GM23338 (cell line): ENCODE measurements around the gene GAB2. TPM values are rescaled to one million over a fixed set of nuclear protein-coding genes. Genes with fewer than 3 reads are reported as not detected.

Experiments
- ATAC-seq: fragments of 200-7000 bp; cut with Tn5 transposase; 3 replicates; pipeline ENCODE4 v1.9.1; 2020
- DNase-seq: peaks from one replicate; pipeline ENCODE4 v3.0.0-alpha.2; 2015; ENCODE audit warnings: low spot score
- H2AFZ ChIP-seq: fragments of 200-600 bp; sonication (generic); 2 replicates; pipeline ENCODE4 v1.8.0; 2016; ENCODE audit warnings: antibody characterized with exemption, mild to moderate bottlenecking, moderate library complexity
- H3F3A ChIP-seq: fragments of 200-600 bp; sonication (generic); replicated peaks from 2 replicates; pipeline ENCODE4 v1.8.0; 2017; ENCODE audit warnings: antibody characterized with exemption, mixed run types, low read depth
- H3K27ac ChIP-seq: fragments of 200-600 bp; sonication (generic); 2 replicates; pipeline ENCODE4 v1.6.1; 2016; ENCODE audit warnings: low read depth
- H3K27me3 ChIP-seq: fragments of 200-600 bp; sonication (generic); 2 replicates; pipeline ENCODE4 v1.8.0; 2016; ENCODE audit warnings: mild to moderate bottlenecking, mixed run types, moderate library complexity; ENCODE audit not compliant: insufficient read depth
- H3K36me3 ChIP-seq: fragments of 200-600 bp; sonication (generic); 2 replicates; pipeline ENCODE4 v1.8.0; 2016; ENCODE audit warnings: mild to moderate bottlenecking; ENCODE audit not compliant: insufficient read depth
- H3K4me1 ChIP-seq: fragments of 200-600 bp; sonication (generic); 2 replicates; pipeline ENCODE4 v1.8.0; 2016; ENCODE audit warnings: mild to moderate bottlenecking, moderate library complexity; ENCODE audit not compliant: insufficient read depth
- H3K4me2 ChIP-seq: fragments of 200-600 bp; sonication (generic); 2 replicates; pipeline ENCODE4 v1.7.1; 2017; ENCODE audit warnings: mixed run types
- H3K4me3 ChIP-seq: fragments of 200-600 bp; sonication (generic); 2 replicates; pipeline ENCODE4 v1.6.1; 2016; ENCODE audit warnings: mixed run types
- H3K79me2 ChIP-seq: fragments of 200-600 bp; sonication (generic); replicated peaks from 2 replicates; pipeline ENCODE4 v1.8.0; 2017; ENCODE audit warnings: mild to moderate bottlenecking; ENCODE audit not compliant: insufficient read depth
- H3K9me2 ChIP-seq: fragments of 200-600 bp; sonication (generic); 2 replicates; pipeline ENCODE4 v1.8.0; 2017; ENCODE audit not compliant: insufficient read depth
- H4K20me1 ChIP-seq: fragments of 200-600 bp; sonication (generic); replicated peaks from 2 replicates; pipeline ENCODE4 v1.8.0; 2017; ENCODE audit warnings: mild to moderate bottlenecking; ENCODE audit not compliant: insufficient read depth
- H3K27ac Mint-ChIP-seq: 2 replicates; pipeline ENCODE4 v1.8.0; 2020; ENCODE audit warnings: inconsistent platforms, mild to moderate bottlenecking, moderate library complexity, mixed read lengths
- H3K27me3 Mint-ChIP-seq: 3 replicates; pipeline ENCODE4 v1.8.0; 2022; ENCODE audit warnings: low read depth, mild to moderate bottlenecking, moderate library complexity, mixed read lengths, inconsistent platforms; ENCODE audit not compliant: insufficient read depth, poor library complexity
- H3K36me3 Mint-ChIP-seq: 3 replicates; pipeline ENCODE4 v1.8.0; 2021; ENCODE audit warnings: low read depth, mild to moderate bottlenecking, inconsistent platforms, moderate library complexity, mixed read lengths
- H3K4me1 Mint-ChIP-seq: 3 replicates; pipeline ENCODE4 v1.8.0; 2020; ENCODE audit warnings: mild to moderate bottlenecking, inconsistent platforms, mixed read lengths
- H3K4me3 Mint-ChIP-seq: 3 replicates; pipeline ENCODE4 v1.8.0; 2021; ENCODE audit warnings: moderate library complexity, mild to moderate bottlenecking, inconsistent platforms, mixed read lengths
- H3K9me3 Mint-ChIP-seq: 3 replicates; pipeline ENCODE4 v1.8.0; 2020; ENCODE audit warnings: moderate library complexity, mild to moderate bottlenecking, inconsistent platforms, mixed read lengths
- CREB1 ChIP-seq: fragments of 250-450 bp; sonication (Bioruptor Pico); IDR thresholded peaks from 2 replicates; pipeline ENCODE4 v1.5.0; 2020; ENCODE audit warnings: low read depth, mild to moderate bottlenecking, moderate library complexity
- CTCF ChIP-seq, 2 experiments: fragments of 200-600 bp in 1 of 2; sonication (generic) in 1 of 2; conservative IDR thresholded peaks; 2 replicates each; pipeline versions ENCODE4 v1.5.1 to v1.6.1; 2016 to 2017; ENCODE audit warnings: antibody characterized with exemption in 2 of 2, low read depth in 2 of 2, mild to moderate bottlenecking in 2 of 2, moderate library complexity in 1 of 2
- ETS1 ChIP-seq: IDR thresholded peaks from 2 replicates; pipeline ENCODE4 v1.6.1; 2016; ENCODE audit warnings: antibody characterized with exemption
- EZH2 ChIP-seq: fragments of 200-600 bp; sonication (generic); IDR thresholded peaks from one replicate; pipeline ENCODE4 v1.8.0; 2017; ENCODE audit warnings: antibody characterized with exemption, mild to moderate bottlenecking, low read depth; ENCODE audit not compliant: unreplicated experiment
- EZH2phosphoT487 ChIP-seq: fragments of 200-600 bp; sonication (generic); IDR thresholded peaks from one replicate; pipeline ENCODE4 v1.8.1; 2018; ENCODE audit warnings: antibody characterized with exemption; ENCODE audit not compliant: unreplicated experiment
- JUNB ChIP-seq: IDR thresholded peaks from one replicate; pipeline ENCODE4 v1.6.1; 2016; ENCODE audit warnings: antibody characterized with exemption; ENCODE audit not compliant: unreplicated experiment
- NANOG ChIP-seq: IDR thresholded peaks from 2 replicates; pipeline ENCODE4 v1.6.1; 2016; ENCODE audit warnings: antibody characterized with exemption, borderline replicate concordance
- POLR2AphosphoS5 ChIP-seq: IDR thresholded peaks from 2 replicates; pipeline ENCODE4 v1.6.1; 2016; ENCODE audit warnings: antibody characterized with exemption, low read depth
- REST ChIP-seq: IDR thresholded peaks from one replicate; pipeline ENCODE4 v1.6.1; 2018; ENCODE audit warnings: antibody characterized with exemption; ENCODE audit not compliant: unreplicated experiment
- STAT1 ChIP-seq: IDR thresholded peaks from one replicate; pipeline ENCODE4 v1.6.1; 2016; ENCODE audit warnings: antibody characterized with exemption; ENCODE audit not compliant: unreplicated experiment
- ZNF114 ChIP-seq: fragments of 250-450 bp; sonication (Bioruptor Pico); IDR thresholded peaks from 2 replicates; pipeline ENCODE4 v1.5.0; 2020; ENCODE audit warnings: mild to moderate bottlenecking, moderate library complexity
- ZNF331 ChIP-seq: fragments of 250-450 bp; sonication (Bioruptor Pico); IDR thresholded peaks from 2 replicates; pipeline ENCODE4 v1.5.0; 2020; ENCODE audit warnings: low read depth, mild to moderate bottlenecking, moderate library complexity
- ZNF462 ChIP-seq: fragments of 250-450 bp; sonication (Bioruptor Pico); IDR thresholded peaks from 2 replicates; pipeline ENCODE4 v1.5.0; 2020; ENCODE audit warnings: mild to moderate bottlenecking, moderate library complexity
- polyA plus RNA-seq: library from polyadenylated mRNA; unstranded; fragments of >200 nt; fragmentation: Nextera tagmentation; extraction: Ambion mirVana; gene quantifications from 2 replicates; pipeline ENCODE4 v1.2.1, GENCODE V29; 2016
- total RNA-seq: library from RNA; depleted of rRNA; stranded (reverse); fragments of >200 nt; shearing (Covaris generic); gene quantifications from 2 replicates; pipeline ENCODE4 v1.2.3, GENCODE V29; 2014

GAB2 gene
- total and polyA plus RNA-seq, 2 experiments from 2014 or later, result 2.0 to 10.8 TPM

GRCh38 chr11:78419327-78419726 is 1.7 kb upstream of the GAB2 start:
- ATAC-seq (no peak), DNase-seq (no peak)
- Mint-ChIP-seq H3K9me3 (no peaks in the 10 kb centered on the region), H3K36me3 (no peaks in the 10 kb centered on the region), H3K4me1 (peaks cover 33% of the 10 kb centered on the region), H3K27me3 (peaks cover 29% of the 10 kb centered on the region), H3K4me3 (no peak overlapping the region; the same call in 2 of the 3 replicates), H3K27ac (no peak overlapping the region)
- Histone ChIP-seq H3K4me1 (peaks cover 18% of the 10 kb centered on the region), H3K36me3 (no peaks in the 10 kb centered on the region), H3K27me3 (peaks cover 20% of the 10 kb centered on the region), H3K79me2 (peaks cover 5% of the 10 kb centered on the region; the same call in 1 of the 2 replicates), H3F3A (0 out of 2 replicates have a peak, but pooled peaks cover 12% of the 10 kb centered on the region), H3K27ac (no peak overlapping the region), H3K9me2 (no peaks in the 10 kb centered on the region), H3K4me2 (peak overlapping the region; percentile 95), H3K4me3 (peak overlapping the region; percentile 80), H4K20me1 (peaks cover 3% of the 10 kb centered on the region; the same call in 1 of the 2 replicates), H2AFZ (no peak overlapping the region)
- TF ChIP-seq STAT1 (no peak), CTCF (conservative IDR thresholded peaks at IDR 0.05; ENCODE audit: low read depth in 2 of 2) (no peak), ETS1 (no peak), JUNB (no peak), ZNF114 (CRISPR knock-in tag) (no peak), CREB1 (CRISPR knock-in tag) (no peak), ZNF462 (no peak), REST (no peak), EZH2 (no peak), NANOG (no peak), EZH2phosphoT487 (no peak), ZNF331 (no peak), POLR2AphosphoS5 (no peak)
